Upper lobe of left lung (tissue), 4 donors: ENCODE data around the gene MYO3B.

Experiments
- CTCF ChIP-seq, 6 experiments: fragments of 450-650 bp in 4 of 6; fragments of 200-600 bp in 2 of 6; sonication (generic) in 2 of 6; IDR thresholded peaks; one replicate each; pipeline ENCODE4 v1.5.1; 2016 to 2019; ENCODE audit warnings: antibody characterized with exemption in 6 of 6
- EP300 ChIP-seq, 4 donors: sonication (generic); formaldehyde crosslinking; IDR thresholded peaks; one replicate each; pipeline ENCODE4 v1.5.1; 2017; ENCODE audit warnings: antibody characterized with exemption in 4 of 4, control low read depth in 2 of 4
- POLR2A ChIP-seq, 4 donors: fragments of 450-650 bp; IDR thresholded peaks; one replicate each; pipeline ENCODE4 v1.5.1; 2016 to 2017; ENCODE audit warnings: antibody characterized with exemption in 4 of 4, mild to moderate bottlenecking in 2 of 4
- POLR2AphosphoS5 ChIP-seq, 2 donors: sonication (generic); formaldehyde crosslinking; IDR thresholded peaks; one replicate each; pipeline ENCODE4 v1.5.1; 2017; ENCODE audit warnings: antibody characterized with exemption in 2 of 2

GRCh38 chr2:170500770-170501169 lies 322.8 kb downstream of the MYO3B start:
- TF ChIP-seq CTCF (IDR thresholded peaks at IDR 0.05) (no peak), POLR2AphosphoS5 (IDR thresholded peaks at IDR 0.05) (no peak), POLR2A (IDR thresholded peaks at IDR 0.05) (no peak), EP300 (IDR thresholded peaks at IDR 0.05) (no peak)
